ENCODE data around the gene KCNJ5. TPM values are rescaled to one million over a fixed set of nuclear protein-coding genes. Genes with fewer than 3 reads are reported as not detected.

KCNJ5 gene
- total and polyA plus RNA-seq, 2 experiments from 2014 or later, result not detected

DNA sequence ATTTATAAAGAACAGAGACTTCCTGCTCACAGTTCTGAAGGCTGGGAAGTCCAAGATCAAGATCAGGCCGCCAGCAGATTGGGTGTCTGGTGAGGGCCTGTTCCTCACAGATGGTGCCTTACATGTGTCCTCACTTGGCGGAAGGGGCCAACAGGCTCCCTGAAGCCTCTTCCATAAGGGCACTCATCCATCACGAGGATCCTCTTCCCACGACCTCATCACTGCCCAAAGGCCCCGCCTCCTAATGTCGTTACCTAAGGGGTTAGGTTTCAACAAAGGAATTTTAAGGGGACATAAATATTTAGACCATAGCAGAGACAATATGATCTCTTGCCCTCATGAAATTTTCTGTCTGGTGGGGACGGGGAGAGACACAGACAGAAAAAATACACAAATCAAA lies 32.9 kb downstream of the KCNJ5 start:
- ATAC-seq, result no peak
- peaks cover 46% of the 10 kb centered on the region for H3K4me1 Mint-ChIP-seq
- H3K27ac Mint-ChIP-seq, result no peak overlapping the region
- no peak overlapping the region for H3K4me3 ChIP-seq
- H3K4me3 Mint-ChIP-seq, result no peak overlapping the region
- no peaks in the 10 kb centered on the region for H3K9me2 ChIP-seq (ENCODE audit: insufficient read depth)
- H3K27me3 Mint-ChIP-seq (ENCODE audit: insufficient read depth, low read depth, poor library complexity), result peaks cover 27% of the 10 kb centered on the region
- H4K20me1 ChIP-seq (replicated peaks; ENCODE audit: insufficient read depth), result no peaks in the 10 kb centered on the region
- no peak overlapping the region for H3K27ac ChIP-seq (ENCODE audit: low read depth)
- DNase-seq (ENCODE audit: low spot score), result no peak
- no peaks in the 10 kb centered on the region for H3K36me3 ChIP-seq (ENCODE audit: insufficient read depth)
- H3K4me2 ChIP-seq, result no peak overlapping the region
- H3F3A ChIP-seq (replicated peaks; ENCODE audit: low read depth), result no peaks in the 10 kb centered on the region
- no peaks in the 10 kb centered on the region for H3K79me2 ChIP-seq (replicated peaks; ENCODE audit: insufficient read depth)
- peaks cover 30% of the 10 kb centered on the region; the same call in 1 of the 2 replicates for H3K27me3 ChIP-seq (ENCODE audit: insufficient read depth)
- H2AFZ ChIP-seq, result no peak overlapping the region
- H3K4me1 ChIP-seq (ENCODE audit: insufficient read depth), result peaks cover 26% of the 10 kb centered on the region
- H3K36me3 Mint-ChIP-seq (ENCODE audit: low read depth), result no peaks in the 10 kb centered on the region
- no peak for TF ChIP-seq EZH2phosphoT487 (IDR thresholded peaks at IDR 0.05; ENCODE audit: unreplicated experiment)
- no peak for TF ChIP-seq STAT1 (IDR thresholded peaks at IDR 0.05; ENCODE audit: unreplicated experiment)
- no peak for TF ChIP-seq ZNF114 (CRISPR knock-in tag; IDR thresholded peaks at IDR 0.05)
- TF ChIP-seq ZNF331 (CRISPR knock-in tag; IDR thresholded peaks at IDR 0.05; ENCODE audit: low read depth), result no peak
- no peak for TF ChIP-seq JUNB (IDR thresholded peaks at IDR 0.05; ENCODE audit: unreplicated experiment)
- no peaks in the 10 kb centered on the region for H3K9me3 Mint-ChIP-seq

- peaks cover 33% of the 10 kb centered on the region for H3K27me3 Mint-ChIP-seq (ENCODE audit: insufficient read depth, low read depth, poor library complexity)
- ATAC-seq, result no peak
- H3K9me3 Mint-ChIP-seq, result no peaks in the 10 kb centered on the region
- Histone ChIP-seq H3K27me3 (ENCODE audit: insufficient read depth) (peaks cover 36% of the 10 kb centered on the region; the same call in 1 of the 2 replicates), H3K27ac (ENCODE audit: low read depth) (no peak overlapping the region), H3K79me2 (replicated peaks; ENCODE audit: insufficient read depth) (no peaks in the 10 kb centered on the region), H3F3A (replicated peaks; ENCODE audit: low read depth) (no peaks in the 10 kb centered on the region), H3K36me3 (ENCODE audit: insufficient read depth) (no peaks in the 10 kb centered on the region), H3K4me2 (no peak overlapping the region), H3K9me2 (ENCODE audit: insufficient read depth) (no peaks in the 10 kb centered on the region), H3K4me1 (ENCODE audit: insufficient read depth) (peaks cover 32% of the 10 kb centered on the region), H2AFZ (no peak overlapping the region), H4K20me1 (replicated peaks; ENCODE audit: insufficient read depth) (no peaks in the 10 kb centered on the region), H3K4me3 (no peak overlapping the region)
- no peak overlapping the region for H3K27ac Mint-ChIP-seq
- peaks cover 51% of the 10 kb centered on the region for H3K4me1 Mint-ChIP-seq
- TF ChIP-seq ZNF331 (CRISPR knock-in tag; IDR thresholded peaks at IDR 0.05; ENCODE audit: low read depth), result no peak
- TF ChIP-seq NANOG (IDR thresholded peaks at IDR 0.05; ENCODE audit: borderline replicate concordance), result no peak
- no peak for TF ChIP-seq ZNF114 (CRISPR knock-in tag; IDR thresholded peaks at IDR 0.05)
- TF ChIP-seq EZH2phosphoT487 (IDR thresholded peaks at IDR 0.05; ENCODE audit: unreplicated experiment), result no peak
- TF ChIP-seq, protein P1, sequence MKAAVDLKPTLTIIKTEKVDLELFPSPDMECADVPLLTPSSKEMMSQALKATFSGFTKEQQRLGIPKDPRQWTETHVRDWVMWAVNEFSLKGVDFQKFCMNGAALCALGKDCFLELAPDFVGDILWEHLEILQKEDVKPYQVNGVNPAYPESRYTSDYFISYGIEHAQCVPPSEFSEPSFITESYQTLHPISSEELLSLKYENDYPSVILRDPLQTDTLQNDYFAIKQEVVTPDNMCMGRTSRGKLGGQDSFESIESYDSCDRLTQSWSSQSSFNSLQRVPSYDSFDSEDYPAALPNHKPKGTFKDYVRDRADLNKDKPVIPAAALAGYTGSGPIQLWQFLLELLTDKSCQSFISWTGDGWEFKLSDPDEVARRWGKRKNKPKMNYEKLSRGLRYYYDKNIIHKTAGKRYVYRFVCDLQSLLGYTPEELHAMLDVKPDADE (IDR thresholded peaks at IDR 0.05), result no peak
- TF ChIP-seq CREB1 (CRISPR knock-in tag; IDR thresholded peaks at IDR 0.05; ENCODE audit: low read depth), result no peak
- TF ChIP-seq POLR2AphosphoS5 (IDR thresholded peaks at IDR 0.05; ENCODE audit: low read depth), result no peak
- no peak for TF ChIP-seq STAT1 (IDR thresholded peaks at IDR 0.05; ENCODE audit: unreplicated experiment)
- TF ChIP-seq ZNF462 (CRISPR knock-in tag; IDR thresholded peaks at IDR 0.05), result no peak
- no peak for TF ChIP-seq JUNB (IDR thresholded peaks at IDR 0.05; ENCODE audit: unreplicated experiment)
- no peak for TF ChIP-seq CTCF (conservative IDR thresholded peaks at IDR 0.05; ENCODE audit: low read depth in 2 of 2)
- TF ChIP-seq EZH2 (IDR thresholded peaks at IDR 0.05; ENCODE audit: low read depth, unreplicated experiment), result no peak
- DNase-seq (ENCODE audit: low spot score), result no peak
- no peak overlapping the region for H3K4me3 Mint-ChIP-seq
- no peaks in the 10 kb centered on the region for H3K36me3 Mint-ChIP-seq (ENCODE audit: low read depth)
These were observed 33.5 kb downstream of the KCNJ5 start for GRCh38 chr11:128924510-128925249.

Data from GM23338 (cell line).